ENCODE data around the gene EDN3.

DNA sequence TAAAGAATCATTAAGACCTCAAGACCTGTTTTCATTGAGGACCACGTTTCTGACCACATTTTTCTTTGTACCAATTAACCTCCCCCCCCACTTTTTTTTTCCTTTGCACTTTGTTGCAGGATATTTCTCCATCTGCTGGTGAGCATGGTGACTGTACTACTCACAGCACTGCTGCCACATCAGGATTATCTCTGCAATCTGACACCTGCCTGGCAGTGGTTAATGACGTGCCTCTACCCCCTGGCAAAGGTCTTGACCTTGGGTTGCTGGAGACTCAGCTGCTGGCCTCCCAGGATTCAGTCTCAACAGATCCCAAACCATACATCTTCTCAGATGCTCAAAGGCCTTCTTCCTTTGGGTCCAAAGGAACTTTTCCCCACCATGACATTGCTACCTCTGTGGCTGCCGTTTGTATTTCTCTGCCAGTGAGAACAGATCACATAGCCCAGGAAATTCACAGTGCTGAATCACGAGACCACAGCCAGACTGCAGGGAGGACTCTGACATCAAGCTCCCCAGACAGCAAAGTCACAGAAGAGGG lies 46.6 kb upstream of the EDN3 start:
- TF ChIP-seq, protein P1, sequence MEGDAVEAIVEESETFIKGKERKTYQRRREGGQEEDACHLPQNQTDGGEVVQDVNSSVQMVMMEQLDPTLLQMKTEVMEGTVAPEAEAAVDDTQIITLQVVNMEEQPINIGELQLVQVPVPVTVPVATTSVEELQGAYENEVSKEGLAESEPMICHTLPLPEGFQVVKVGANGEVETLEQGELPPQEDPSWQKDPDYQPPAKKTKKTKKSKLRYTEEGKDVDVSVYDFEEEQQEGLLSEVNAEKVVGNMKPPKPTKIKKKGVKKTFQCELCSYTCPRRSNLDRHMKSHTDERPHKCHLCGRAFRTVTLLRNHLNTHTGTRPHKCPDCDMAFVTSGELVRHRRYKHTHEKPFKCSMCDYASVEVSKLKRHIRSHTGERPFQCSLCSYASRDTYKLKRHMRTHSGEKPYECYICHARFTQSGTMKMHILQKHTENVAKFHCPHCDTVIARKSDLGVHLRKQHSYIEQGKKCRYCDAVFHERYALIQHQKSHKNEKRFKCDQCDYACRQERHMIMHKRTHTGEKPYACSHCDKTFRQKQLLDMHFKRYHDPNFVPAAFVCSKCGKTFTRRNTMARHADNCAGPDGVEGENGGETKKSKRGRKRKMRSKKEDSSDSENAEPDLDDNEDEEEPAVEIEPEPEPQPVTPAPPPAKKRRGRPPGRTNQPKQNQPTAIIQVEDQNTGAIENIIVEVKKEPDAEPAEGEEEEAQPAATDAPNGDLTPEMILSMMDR (IDR thresholded peaks at IDR 0.05): no peak
- TF ChIP-seq POLR2A (IDR thresholded peaks at IDR 0.05): no peak
